ENCODE results near the gene EML4.

DNA sequence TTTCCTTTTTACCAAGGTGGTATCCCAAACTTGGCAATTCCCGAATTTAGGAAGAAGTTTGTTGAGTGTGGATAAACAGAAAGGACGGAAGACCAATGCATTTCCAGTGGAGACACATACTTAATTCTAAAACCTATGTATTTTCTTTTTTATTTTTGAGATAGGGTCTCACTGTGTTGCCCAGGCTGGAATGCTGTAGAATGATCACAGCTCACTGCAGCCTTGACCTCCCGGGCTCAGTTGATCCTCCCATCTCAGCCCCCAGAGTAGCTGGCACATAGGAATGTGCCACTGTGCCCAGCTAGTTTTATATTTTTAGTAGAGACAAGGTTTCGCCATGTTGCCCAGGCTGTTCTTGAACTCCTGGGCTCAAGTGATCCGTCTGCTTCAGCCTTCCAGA lies 101.6 kb downstream of the EML4 start:
- TF ChIP-seq, protein P1, sequence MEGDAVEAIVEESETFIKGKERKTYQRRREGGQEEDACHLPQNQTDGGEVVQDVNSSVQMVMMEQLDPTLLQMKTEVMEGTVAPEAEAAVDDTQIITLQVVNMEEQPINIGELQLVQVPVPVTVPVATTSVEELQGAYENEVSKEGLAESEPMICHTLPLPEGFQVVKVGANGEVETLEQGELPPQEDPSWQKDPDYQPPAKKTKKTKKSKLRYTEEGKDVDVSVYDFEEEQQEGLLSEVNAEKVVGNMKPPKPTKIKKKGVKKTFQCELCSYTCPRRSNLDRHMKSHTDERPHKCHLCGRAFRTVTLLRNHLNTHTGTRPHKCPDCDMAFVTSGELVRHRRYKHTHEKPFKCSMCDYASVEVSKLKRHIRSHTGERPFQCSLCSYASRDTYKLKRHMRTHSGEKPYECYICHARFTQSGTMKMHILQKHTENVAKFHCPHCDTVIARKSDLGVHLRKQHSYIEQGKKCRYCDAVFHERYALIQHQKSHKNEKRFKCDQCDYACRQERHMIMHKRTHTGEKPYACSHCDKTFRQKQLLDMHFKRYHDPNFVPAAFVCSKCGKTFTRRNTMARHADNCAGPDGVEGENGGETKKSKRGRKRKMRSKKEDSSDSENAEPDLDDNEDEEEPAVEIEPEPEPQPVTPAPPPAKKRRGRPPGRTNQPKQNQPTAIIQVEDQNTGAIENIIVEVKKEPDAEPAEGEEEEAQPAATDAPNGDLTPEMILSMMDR (IDR thresholded peaks at IDR 0.05), result no peak
- no peak for TF ChIP-seq POLR2A (IDR thresholded peaks at IDR 0.05)
